Activated CD4-positive, alpha-beta T cell treated with anti-CD3 and anti-CD28 coated beads, Interleukin-2, amount 10 ng/mL, durations not matched to agents 24 days and 14 days (primary cell): Measurements from ENCODE around the gene PAK1. TPM values are rescaled to one million over a fixed set of nuclear protein-coding genes. Genes with fewer than 3 reads are reported as not detected.

Source experiments
- DNase-seq: peaks from one replicate; pipeline ENCODE4 v3.0.0; 2022
- H3K27ac Mint-ChIP-seq: one replicate; pipeline ENCODE4 v1.8.0; 2022; ENCODE audit warnings: mild to moderate bottlenecking, mixed read lengths
- H3K27me3 Mint-ChIP-seq: one replicate; pipeline ENCODE4 v1.8.0; 2022; ENCODE audit warnings: mixed read lengths
- H3K36me3 Mint-ChIP-seq: one replicate; pipeline ENCODE4 v1.8.0; 2022; ENCODE audit warnings: low read depth, mild to moderate bottlenecking, mixed read lengths
- H3K4me1 Mint-ChIP-seq: one replicate; pipeline ENCODE4 v1.8.0; 2021; ENCODE audit warnings: mixed read lengths
- H3K4me3 Mint-ChIP-seq: one replicate; pipeline ENCODE4 v1.8.0; 2022; ENCODE audit warnings: mild to moderate bottlenecking, moderate library complexity, mixed read lengths
- H3K9me3 Mint-ChIP-seq: one replicate; pipeline ENCODE4 v1.8.0; 2021; ENCODE audit warnings: mixed read lengths
- intact Hi-C: fragments of 100-400 bp; cut with micrococcal nuclease; formaldehyde crosslinking; loops from one replicate; pipeline ENCODE4 v1.15.1; 2023
- total RNA-seq: library from RNA; stranded (reverse); gene quantifications from 2 replicates; pipeline ENCODE4 v1.2.3, GENCODE V29; 2022

Gene PAK1
- total RNA-seq, 1 donor from 2014 or later, result 32.1 TPM

GRCh38 chr11:77467993-77468392, 5.9 kb downstream of the PAK1 start:
- no peaks in the 10 kb centered on the region for H3K36me3 Mint-ChIP-seq
- peaks cover 43% of the 10 kb centered on the region for H3K27me3 Mint-ChIP-seq
- no peak overlapping the region for H3K27ac Mint-ChIP-seq
- intact Hi-C loops, result no loop called here
- peaks cover 17% of the 10 kb centered on the region for H3K4me1 Mint-ChIP-seq
- no peak overlapping the region for H3K4me3 Mint-ChIP-seq
- no peaks in the 10 kb centered on the region for H3K9me3 Mint-ChIP-seq
- no peak for DNase-seq

DNA sequence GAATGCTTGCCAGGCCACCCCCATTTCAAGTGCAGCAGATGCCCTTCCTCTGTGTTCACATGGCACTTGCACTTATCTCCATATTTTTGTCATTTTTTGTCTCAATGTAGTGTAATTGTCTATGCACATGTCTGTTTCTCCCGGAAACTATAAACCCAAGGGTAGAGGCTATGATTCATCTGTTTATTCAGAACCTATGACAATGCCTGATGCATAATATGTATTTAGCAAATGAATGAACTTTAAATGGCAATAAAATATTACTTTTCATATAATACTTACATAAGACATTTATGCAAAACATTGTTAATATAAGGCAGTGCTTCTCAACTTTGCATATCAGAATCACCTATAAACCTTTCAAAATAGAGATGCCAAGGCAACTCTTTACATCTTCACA, 6.7 kb downstream of the PAK1 start:
- Mint-ChIP-seq H3K27me3 (peaks cover 37% of the 10 kb centered on the region), H3K9me3 (no peaks in the 10 kb centered on the region), H3K4me1 (peaks cover 17% of the 10 kb centered on the region), H3K27ac (no peak overlapping the region), H3K4me3 (no peak overlapping the region), H3K36me3 (no peaks in the 10 kb centered on the region)
- intact Hi-C loops, result no loop called here
- DNase-seq, result no peak

DNA sequence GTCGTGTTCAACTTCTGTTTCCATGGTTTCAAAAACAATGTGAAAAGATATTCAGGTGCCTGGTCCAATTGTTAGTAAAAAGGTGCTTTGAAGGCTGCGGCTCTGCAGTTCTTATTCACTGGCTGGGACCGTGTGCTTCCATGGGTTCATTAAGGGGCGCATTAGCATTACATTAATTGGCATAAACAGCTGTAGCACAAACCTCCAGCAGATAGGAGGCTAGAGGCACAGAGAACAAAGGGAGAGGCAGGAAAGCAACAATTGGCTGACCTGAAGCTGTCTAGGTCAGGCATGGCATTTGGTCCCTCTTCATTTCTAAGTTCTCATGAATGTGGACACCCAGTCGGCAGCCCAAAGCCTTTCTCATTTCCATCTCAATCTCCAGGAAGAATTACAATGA, 16.6 kb downstream of the PAK1 start:
- no peak for DNase-seq
- Mint-ChIP-seq H3K9me3 (no peaks in the 10 kb centered on the region), H3K27ac (no peak overlapping the region), H3K27me3 (peaks cover 28% of the 10 kb centered on the region), H3K36me3 (no peaks in the 10 kb centered on the region), H3K4me3 (no peak overlapping the region), H3K4me1 (peaks cover 7% of the 10 kb centered on the region)
- intact Hi-C loops, result no loop called here

DNA sequence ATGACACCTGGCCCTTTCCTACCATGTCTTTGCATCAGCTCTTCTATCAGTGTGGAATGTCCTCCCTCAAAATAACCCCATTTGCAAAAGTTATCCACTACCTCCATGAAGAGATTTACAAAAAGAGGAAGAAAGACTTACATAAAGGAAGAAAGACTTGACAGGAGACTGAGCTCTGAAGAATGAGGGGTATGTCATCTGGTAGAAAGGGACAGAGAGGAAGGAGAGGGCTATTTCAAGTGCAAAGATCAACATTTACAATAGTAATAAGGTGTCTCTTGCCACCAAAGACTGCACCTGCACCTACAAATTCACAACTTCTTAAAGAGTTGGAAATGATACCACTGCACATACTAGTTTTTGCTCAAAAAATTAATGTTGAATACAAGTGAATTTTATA, 18.2 kb downstream of the PAK1 start:
- H3K4me3 Mint-ChIP-seq, result no peak overlapping the region
- DNase-seq, result no peak
- no peak overlapping the region for H3K27ac Mint-ChIP-seq
- H3K4me1 Mint-ChIP-seq, result peaks cover 7% of the 10 kb centered on the region
- intact Hi-C loops, result no loop called here
- H3K27me3 Mint-ChIP-seq, result peaks cover 24% of the 10 kb centered on the region
- no peaks in the 10 kb centered on the region for H3K9me3 Mint-ChIP-seq
- no peaks in the 10 kb centered on the region for H3K36me3 Mint-ChIP-seq

GRCh38 chr11:77454867-77455655, 18.8 kb downstream of the PAK1 start:
- Mint-ChIP-seq H3K9me3 (no peaks in the 10 kb centered on the region), H3K27me3 (peaks cover 18% of the 10 kb centered on the region), H3K27ac (no peak overlapping the region), H3K36me3 (no peaks in the 10 kb centered on the region), H3K4me3 (no peak overlapping the region), H3K4me1 (peaks cover 14% of the 10 kb centered on the region)
- DNase-seq, result no peak
- intact Hi-C loops, result no loop called here

GRCh38 chr11:77450227-77450626, 23.7 kb downstream of the PAK1 start:
- Mint-ChIP-seq H3K4me3 (no peak overlapping the region), H3K27me3 (peaks cover 4% of the 10 kb centered on the region), H3K36me3 (no peaks in the 10 kb centered on the region), H3K27ac (no peak overlapping the region), H3K4me1 (peaks cover 33% of the 10 kb centered on the region), H3K9me3 (no peaks in the 10 kb centered on the region)
- intact Hi-C loops, result no loop called here
- no peak for DNase-seq

DNA sequence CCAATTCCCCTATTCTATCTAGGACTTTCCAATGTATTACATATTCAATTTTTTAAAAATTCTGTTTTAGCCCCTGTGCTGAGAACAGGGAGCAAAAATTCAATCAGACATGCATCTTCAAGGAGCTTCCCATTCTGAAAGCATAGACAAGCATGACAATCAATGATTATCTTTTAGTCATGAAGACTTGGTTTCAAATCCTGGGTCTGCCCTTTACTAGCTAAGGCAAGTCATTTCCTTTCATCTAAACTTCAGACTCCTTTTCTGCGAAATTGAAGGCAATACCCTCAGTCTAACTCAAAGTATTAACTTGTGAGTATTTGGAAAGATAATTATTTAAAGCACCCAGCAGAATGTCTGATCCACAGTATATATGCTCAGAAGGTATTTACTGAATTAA, 24.1 kb downstream of the PAK1 start:
- no peak overlapping the region for H3K4me3 Mint-ChIP-seq
- no peaks in the 10 kb centered on the region for H3K9me3 Mint-ChIP-seq
- H3K27ac Mint-ChIP-seq, result peak overlapping the region; percentile 34
- DNase-seq, result no peak
- H3K36me3 Mint-ChIP-seq, result no peaks in the 10 kb centered on the region
- intact Hi-C loops, result no loop called here
- no peaks in the 10 kb centered on the region for H3K27me3 Mint-ChIP-seq
- H3K4me1 Mint-ChIP-seq, result peaks cover 33% of the 10 kb centered on the region

GRCh38 chr11:77449060-77449521, 24.8 kb downstream of the PAK1 start:
- Mint-ChIP-seq H3K4me1 (peaks cover 33% of the 10 kb centered on the region), H3K27ac (peak overlapping the region; percentile 58), H3K4me3 (peak overlapping the region; percentile 52), H3K9me3 (no peaks in the 10 kb centered on the region), H3K36me3 (no peaks in the 10 kb centered on the region), H3K27me3 (no peaks in the 10 kb centered on the region)
- intact Hi-C loops, result no loop called here
- peak; percentile 67 for DNase-seq

GRCh38 chr11:77448269-77448668, 25.6 kb downstream of the PAK1 start:
- DNase-seq, result no peak
- Mint-ChIP-seq H3K4me1 (peaks cover 33% of the 10 kb centered on the region), H3K27me3 (no peaks in the 10 kb centered on the region), H3K4me3 (no peak overlapping the region), H3K36me3 (no peaks in the 10 kb centered on the region), H3K9me3 (no peaks in the 10 kb centered on the region), H3K27ac (no peak overlapping the region)
- intact Hi-C loops, result no loop called here

DNA sequence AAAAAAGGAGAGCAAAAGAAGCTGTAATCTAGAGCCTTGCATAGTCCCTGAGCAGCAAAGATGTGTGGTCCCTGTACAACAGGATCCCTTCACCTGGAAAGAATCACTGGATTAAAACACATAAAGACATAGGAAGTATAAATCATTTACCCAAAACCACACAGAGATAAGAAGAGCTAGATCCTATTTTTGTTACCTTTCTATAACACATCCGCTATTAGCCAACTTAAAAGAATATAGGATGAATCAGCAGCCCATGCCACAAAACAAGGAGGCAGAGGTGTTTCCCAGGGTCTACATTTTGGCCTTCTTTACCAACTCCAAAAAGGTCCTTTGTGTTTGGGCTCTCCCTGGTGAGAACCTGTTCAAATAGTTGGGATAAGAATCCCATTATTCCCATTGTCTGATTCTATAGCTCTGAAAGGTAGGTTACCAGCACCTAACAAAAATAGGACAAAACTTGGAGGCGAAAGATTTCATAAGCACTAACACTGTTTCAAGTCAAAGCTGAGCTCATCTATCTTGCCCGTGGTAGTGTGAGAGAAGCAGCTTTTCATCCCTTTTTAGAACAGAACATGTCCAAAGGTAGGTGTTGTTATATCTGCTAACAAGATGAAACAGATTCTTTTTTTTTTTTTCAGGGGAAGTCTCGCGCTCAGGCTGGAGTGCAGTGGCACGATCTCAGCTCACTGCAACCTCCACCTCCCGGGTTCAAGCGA, 26.8 kb downstream of the PAK1 start:
- no peaks in the 10 kb centered on the region for H3K9me3 Mint-ChIP-seq
- no peaks in the 10 kb centered on the region for H3K27me3 Mint-ChIP-seq
- intact Hi-C loops, result loop anchor here (1.0 kb wide), 1 partner anchor 101 kb away; no protein-coding TSS in a partner anchor
- no peak overlapping the region for H3K4me3 Mint-ChIP-seq
- H3K36me3 Mint-ChIP-seq, result no peaks in the 10 kb centered on the region
- H3K4me1 Mint-ChIP-seq, result peaks cover 37% of the 10 kb centered on the region
- no peak for DNase-seq
- H3K27ac Mint-ChIP-seq, result no peak overlapping the region

DNA sequence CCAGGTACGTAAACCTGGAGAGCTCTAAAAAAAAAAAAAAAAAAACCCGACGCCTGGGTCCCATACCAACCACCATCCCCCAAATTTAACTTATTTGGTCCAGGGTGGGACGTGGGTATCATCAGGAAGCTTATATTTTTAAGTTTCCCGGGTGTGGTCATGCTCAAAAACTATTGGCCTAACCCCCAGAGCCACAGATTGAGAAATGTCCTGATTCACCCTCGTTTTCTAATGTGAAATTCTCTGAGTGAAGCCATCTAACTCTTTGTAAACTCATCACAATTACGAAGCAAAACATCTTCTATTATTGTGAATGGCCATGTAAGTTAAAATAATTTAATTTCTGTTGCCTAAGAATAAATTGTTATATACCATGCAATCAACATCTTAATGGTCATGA, 29.6 kb downstream of the PAK1 start:
- Mint-ChIP-seq H3K36me3 (no peaks in the 10 kb centered on the region), H3K27ac (no peak overlapping the region), H3K9me3 (no peaks in the 10 kb centered on the region), H3K27me3 (peaks cover 1% of the 10 kb centered on the region), H3K4me3 (no peak overlapping the region), H3K4me1 (peaks cover 23% of the 10 kb centered on the region)
- DNase-seq, result no peak
- intact Hi-C loops, result no loop called here

GRCh38 chr11:77442394-77443053, 31.4 kb downstream of the PAK1 start:
- H3K9me3 Mint-ChIP-seq, result no peaks in the 10 kb centered on the region
- no peak overlapping the region for H3K27ac Mint-ChIP-seq
- H3K36me3 Mint-ChIP-seq, result no peaks in the 10 kb centered on the region
- H3K27me3 Mint-ChIP-seq, result peaks cover 6% of the 10 kb centered on the region
- H3K4me1 Mint-ChIP-seq, result peaks cover 15% of the 10 kb centered on the region
- no peak overlapping the region for H3K4me3 Mint-ChIP-seq
- DNase-seq, result no peak
- intact Hi-C loops, result no loop called here

GRCh38 chr11:77441426-77441825, 32.5 kb downstream of the PAK1 start:
- no peaks in the 10 kb centered on the region for H3K9me3 Mint-ChIP-seq
- no peaks in the 10 kb centered on the region for H3K36me3 Mint-ChIP-seq
- no peak overlapping the region for H3K27ac Mint-ChIP-seq
- no peak for DNase-seq
- no peak overlapping the region for H3K4me3 Mint-ChIP-seq
- intact Hi-C loops, result no loop called here
- peaks cover 9% of the 10 kb centered on the region for H3K4me1 Mint-ChIP-seq
- peaks cover 10% of the 10 kb centered on the region for H3K27me3 Mint-ChIP-seq

GRCh38 chr11:77440678-77441077, 33.2 kb downstream of the PAK1 start:
- DNase-seq, result no peak
- Mint-ChIP-seq H3K4me1 (peaks cover 8% of the 10 kb centered on the region), H3K27me3 (peaks cover 10% of the 10 kb centered on the region), H3K9me3 (no peaks in the 10 kb centered on the region), H3K27ac (no peak overlapping the region), H3K4me3 (no peak overlapping the region), H3K36me3 (no peaks in the 10 kb centered on the region)
- intact Hi-C loops, result no loop called here
